K562 (cell line): Measurements from ENCODE around the gene TSPAN18. TPM values are rescaled to one million over a fixed set of nuclear protein-coding genes. Genes with fewer than 3 reads are reported as not detected.

Experiments
- ATAC-seq: fragments of 200-7000 bp; cut with Tn5 transposase; 3 replicates; pipeline ENCODE4 v1.9.1; 2020; ENCODE audit warnings: moderate library complexity
- BruUV-seq: library from RNA; stranded (reverse); fragments of 400-500 nt; replicated peaks from 2 replicates; lab custom pipeline; 2021; lab: Mats Ljungman, UMichigan
- CTCF ChIA-PET: fragments of 300-600 bp; formaldehyde crosslinking; extraction: SDS; loops from one replicate; lab custom pipeline; 2021; ENCODE audit warnings: low intra/inter-chr PET ratio; lab: Yijun Ruan, JAX
- POLR2A ChIA-PET: fragments of 300-600, 350-650 bp; sonication (Branson Sonifier 250); formaldehyde crosslinking; extraction: SDS; loops from one replicate; lab custom pipeline; 2021; ENCODE audit warnings: antibody characterized with exemption, inconsistent platforms; lab: Yijun Ruan, JAX
- DNase-seq, 4 experiments: peaks; one replicate each; pipeline versions ENCODE4 v3.0.0 to v3.0.0-alpha.2; 2011 to 2018; ENCODE audit warnings: low spot score in 3 of 4, mixed read lengths in 3 of 4; ENCODE audit errors: extremely low read depth in 1 of 4
- FAIRE-seq: peaks from 2 replicates; lab custom pipeline; 2011; peaks lifted over from hg19 to GRCh38; lab: Jason Lieb, UNC
- H2AFZ ChIP-seq: 2 replicates; pipeline ENCODE4 v1.6.0; 2011; ENCODE audit warnings: low read depth, low read length, control low read depth, inconsistent platforms
- H3K27ac ChIP-seq: fragments of 200-600 bp; 3 replicates; pipeline ENCODE4 v1.8.0; 2011; ENCODE audit warnings: low read depth, mild to moderate bottlenecking, control low read depth, inconsistent platforms, low read length, moderate library complexity, mixed read lengths; ENCODE audit errors: extremely low read depth
- H3K27me3 ChIP-seq, 2 experiments: fragments of 300-600 bp in 1 of 2; 2 replicates in 1 of 2; 3 replicates in 1 of 2; pipeline versions ENCODE4 v1.6.0 to v1.8.0; 2011; ENCODE audit warnings: inconsistent platforms in 2 of 2, low read length in 2 of 2, mild to moderate bottlenecking in 1 of 2, mixed read lengths in 1 of 2, moderate library complexity in 1 of 2; ENCODE audit not compliant: control insufficient read depth in 2 of 2, insufficient read depth in 2 of 2
- H3K36me3 ChIP-seq: fragments of 300-600 bp; 3 replicates; pipeline ENCODE4 v1.8.0; 2011; ENCODE audit warnings: mild to moderate bottlenecking, low read length, inconsistent platforms; ENCODE audit not compliant: control insufficient read depth, insufficient read depth
- H3K4me1 ChIP-seq, 2 experiments: fragments of 200-600 bp in 1 of 2; replicated peaks in 1 of 2; 2 replicates in 1 of 2; 3 replicates in 1 of 2; pipeline versions ENCODE4 v1.5.1 to v1.8.0; 2011; ENCODE audit warnings: inconsistent platforms in 2 of 2, low read length in 2 of 2, mild to moderate bottlenecking in 1 of 2, mixed read lengths in 1 of 2, moderate library complexity in 1 of 2; ENCODE audit not compliant: control insufficient read depth in 2 of 2, insufficient read depth in 2 of 2
- H3K4me2 ChIP-seq: 2 replicates; pipeline ENCODE4 v1.6.1; 2011; ENCODE audit warnings: low read length, control low read depth, inconsistent platforms, mixed read lengths; ENCODE audit not compliant: insufficient read depth
- H3K4me3 ChIP-seq: fragments of 200-600 bp; sonication (generic), shearing (Covaris generic); 2 replicates; pipeline ENCODE4 v1.5.1; 2016; ENCODE audit warnings: control low read depth, inconsistent platforms
- H3K79me2 ChIP-seq: fragments of 200-600 bp; 3 replicates; pipeline ENCODE4 v1.8.0; 2011; ENCODE audit warnings: low read length, inconsistent platforms; ENCODE audit not compliant: control insufficient read depth, insufficient read depth
- H3K9ac ChIP-seq, 2 experiments: 2 replicates each; pipeline versions ENCODE4 v1.6.0 to v1.6.1; 2011; ENCODE audit warnings: low read depth in 2 of 2, low read length in 2 of 2, control low read depth in 1 of 2, inconsistent platforms in 1 of 2, mild to moderate bottlenecking in 1 of 2, mixed read lengths in 1 of 2; ENCODE audit not compliant: insufficient read depth in 1 of 2
- H3K9me1 ChIP-seq: one replicate; pipeline ENCODE4 v1.6.0; 2011; ENCODE audit warnings: inconsistent platforms, mild to moderate bottlenecking, low read length, moderate library complexity; ENCODE audit not compliant: control insufficient read depth, insufficient read depth
- H3K9me3 ChIP-seq: replicated peaks from 2 replicates; pipeline ENCODE4 v1.5.1; 2011; ENCODE audit warnings: low read depth, low read length, inconsistent platforms; ENCODE audit not compliant: control insufficient read depth, insufficient read depth
- H4K20me1 ChIP-seq: replicated peaks from 2 replicates; pipeline ENCODE4 v1.6.1; 2011; ENCODE audit warnings: low read length, inconsistent platforms, mixed read lengths; ENCODE audit not compliant: control insufficient read depth, insufficient read depth
- BRD9 ChIP-seq: fragments of 450-650 bp; IDR thresholded peaks from 2 replicates; pipeline ENCODE4 v1.6.1; 2018; ENCODE audit warnings: low read depth; ENCODE audit not compliant: partially characterized antibody
- PURB ChIP-seq: sonication (generic); formaldehyde crosslinking; IDR thresholded peaks from 2 replicates; pipeline ENCODE4 v1.9.0; 2021; ENCODE audit warnings: low read depth, mild to moderate bottlenecking, missing genetic modification reagents
- WGBS: fragments of 100-300 bp; shearing (Covaris generic); methylation state at CpG from one replicate; pipeline ENCODE4 v1.1.6; 2016; ENCODE audit warnings: low coverage, mixed read lengths; ENCODE audit not compliant: insufficient coverage; ENCODE audit errors: missing lambda C conversion rate; 5-methylcytosine and 5-hydroxymethylcytosine counted together
- in situ Hi-C: fragments of 300-500 bp; cut with MboI; formaldehyde crosslinking; loops from 4 replicates; pipeline ENCODE4 v1.15.0; 2018; ENCODE audit warnings: inconsistent platforms, mixed read lengths
- intact Hi-C: fragments of 100-400 bp; cut with micrococcal nuclease; formaldehyde crosslinking; loops from 2 replicates; pipeline ENCODE4 v1.14.2; 2022
- polyA plus RNA-seq, 8 experiments: library from polyadenylated mRNA; depleted of rRNA in 4 of 8; stranded (reverse) in 5 of 8; unstranded in 3 of 8; fragments of >200 nt; fragmentation: Nextera tagmentation in 2 of 8; fragmentation: Illumina TruSeq in 1 of 8; extraction: Ambion mirVana in 2 of 8; extraction: Trizol in 1 of 8; gene quantifications; 2 replicates each; pipeline versions ENCODE4 v1.2.1 to v1.2.3, GENCODE V29; 2011 to 2014; ENCODE audit warnings: inconsistent platforms in 1 of 8, missing spikeins in 1 of 8
- total RNA-seq, 7 experiments: library from RNA; depleted of rRNA in 6 of 7; stranded (reverse); fragments of >200 nt in 6 of 7; fragmentation: Illumina TruSeq in 2 of 7; extraction: Trizol in 2 of 7; gene quantifications; 2 replicates each; pipeline versions ENCODE4 v1.2.1 to v1.2.3, GENCODE V29; 2011 to 2021; ENCODE audit warnings: low replicate concordance in 1 of 7
- TF ChIP-seq, protein P1 (sequence below): fragments of 250-450 bp; sonication (Bioruptor Pico); IDR thresholded peaks from 2 replicates; pipeline ENCODE4 v1.5.0; 2021

Gene TSPAN18
- total and polyA plus RNA-seq, 9 of the 15 experiments (the other 6 are each of a cell fraction or from before 2014, with no cell fraction given), result 0.17 to 0.35 (median 0.22) TPM; not detected in 4

DNA sequence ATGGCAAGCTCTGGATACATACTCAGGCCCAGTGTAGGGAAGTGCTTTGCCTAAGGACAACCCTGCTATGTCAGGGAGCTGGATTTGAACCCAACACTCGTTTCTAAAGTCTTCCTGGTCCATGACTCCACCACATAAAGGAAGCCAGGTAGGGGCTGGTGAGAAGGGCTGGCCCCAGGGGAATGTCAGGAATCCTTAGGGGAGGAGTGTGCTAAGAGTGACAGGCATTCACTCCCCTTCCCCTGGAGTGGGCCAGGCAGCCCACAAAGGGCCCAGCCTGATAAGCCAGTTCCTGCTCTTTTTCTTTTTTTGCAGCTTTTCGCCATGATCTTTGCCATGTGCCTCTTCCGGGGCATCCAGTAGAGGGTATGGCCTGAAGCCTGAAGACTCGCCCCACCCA, 202.1 kb downstream of the TSPAN18 start:
- Histone ChIP-seq H3K4me1 (peaks cover 0 to 2% of the 10 kb centered on the region in 2 experiments; a peak in 1 of 5 replicates), H4K20me1 (peaks cover 8% of the 10 kb centered on the region; the same call in 1 of the 2 replicates), H2AFZ (no peak overlapping the region), H3K4me3 (no peak overlapping the region)
- 0% methylated on average over 1 of the region's 4 CpGs for WGBS
- CTCF ChIA-PET, result no interaction called here
- no peak for ATAC-seq
- TF ChIP-seq PURB (CRISPR knock-in tag) (no peak), BRD9 (no peak)
- TF ChIP-seq, protein P1, sequence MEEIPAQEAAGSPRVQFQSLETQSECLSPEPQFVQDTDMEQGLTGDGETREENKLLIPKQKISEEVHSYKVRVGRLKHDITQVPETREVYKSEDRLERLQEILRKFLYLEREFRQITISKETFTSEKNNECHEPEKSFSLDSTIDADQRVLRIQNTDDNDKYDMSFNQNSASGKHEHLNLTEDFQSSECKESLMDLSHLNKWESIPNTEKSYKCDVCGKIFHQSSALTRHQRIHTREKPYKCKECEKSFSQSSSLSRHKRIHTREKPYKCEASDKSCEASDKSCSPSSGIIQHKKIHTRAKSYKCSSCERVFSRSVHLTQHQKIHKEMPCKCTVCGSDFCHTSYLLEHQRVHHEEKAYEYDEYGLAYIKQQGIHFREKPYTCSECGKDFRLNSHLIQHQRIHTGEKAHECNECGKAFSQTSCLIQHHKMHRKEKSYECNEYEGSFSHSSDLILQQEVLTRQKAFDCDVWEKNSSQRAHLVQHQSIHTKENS, result no peak
- TF ChIP-seq, all 486 proteins: peak for 0
- no TSS peak for BruUV-seq
- no peak overlapping the region for H3K9ac ChIP-seq
- H3K27me3 ChIP-seq, result peaks cover 0 to 35% of the 10 kb centered on the region in 2 experiments; a peak in 2 of 5 replicates
- no peak for FAIRE-seq
- H3K9me3 ChIP-seq, result no peaks in the 10 kb centered on the region
- H3K9me1 ChIP-seq, result no peaks in the 10 kb centered on the region
- H3K79me2 ChIP-seq, result no peaks in the 10 kb centered on the region
- H3K27ac ChIP-seq, result no peak overlapping the region
- H3K36me3 ChIP-seq, result no peaks in the 10 kb centered on the region
- H3K4me2 ChIP-seq, result no peak overlapping the region
- POLR2A ChIA-PET, result interaction anchor here (0.6 to 1.0 kb wide), 2 partner anchors 12 to 420 kb away, joined by 4 read pairs; no protein-coding TSS in a partner anchor
- intact Hi-C loops, result no loop called here
- in situ Hi-C loops, result loop anchor here (5.0 kb wide), 2 partner anchors 178 to 398 kb away; no protein-coding TSS in a partner anchor
- no peak for DNase-seq
